NB4 (cell line): Measurements from ENCODE around the gene P2RY2.

Experiments used
- DNase-seq: peaks from one replicate; pipeline ENCODE4 v3.0.0; 2010; ENCODE audit warnings: low read depth
- H3K4me3 ChIP-seq: one replicate; pipeline ENCODE4 v1.5.1; 2011; ENCODE audit warnings: mild to moderate bottlenecking, low read depth, low read length, moderate library complexity
- CTCF ChIP-seq: IDR thresholded peaks from one replicate; pipeline ENCODE4 v1.5.1; 2012; ENCODE audit warnings: low read depth, low read length
- MAX ChIP-seq: IDR thresholded peaks from 2 replicates; pipeline ENCODE4 v1.6.1; 2011; ENCODE audit warnings: low read depth, low read length
- MYC ChIP-seq: IDR thresholded peaks from 2 replicates; pipeline ENCODE4 v1.6.1; 2011; ENCODE audit warnings: low read depth, low read length
- POLR2A ChIP-seq: IDR thresholded peaks from 2 replicates; pipeline ENCODE4 v1.6.1; 2011; ENCODE audit warnings: mild to moderate bottlenecking; ENCODE audit not compliant: insufficient read length; ENCODE audit errors: extremely low read depth

The P2RY2 gene

GRCh38 chr11:73218106-73218829 lies at the start of gene P2RY2:
Gene P2RY2, plus strand, starts transcription at chr11:73218281. Its CDS starts 15,879 bp downstream, at chr11:73234160.
- DNase-seq: peak; percentile 96
- H3K4me3 ChIP-seq: peak within 1 kb of the TSS; percentile 93
- peak; percentile 80 for TF ChIP-seq MAX
- peak; percentile 53 for TF ChIP-seq CTCF
- TF ChIP-seq MYC: peak; percentile 72
- TF ChIP-seq POLR2A: peak; percentile 89

GRCh38 chr11:73168925-73169579 lies 49.0 kb upstream of the P2RY2 start:
- no peak for DNase-seq
- TF ChIP-seq CTCF (no peak), MYC (no peak), POLR2A (no peak), MAX (no peak)
- H3K4me3 ChIP-seq: no peak overlapping the region

GRCh38 chr11:73170140-73170539 lies 47.9 kb upstream of the P2RY2 start:
- TF ChIP-seq POLR2A (no peak), MYC (no peak), MAX (no peak), CTCF (no peak)
- DNase-seq: no peak
- H3K4me3 ChIP-seq: no peak overlapping the region

- TF ChIP-seq MYC (no peak), MAX (no peak), POLR2A (no peak), CTCF (no peak)
- no peak overlapping the region for H3K4me3 ChIP-seq
- no peak for DNase-seq
These were observed 46.5 kb upstream of the P2RY2 start for GRCh38 chr11:73171436-73172161.

GRCh38 chr11:73172992-73173656 lies 45.0 kb upstream of the P2RY2 start:
- H3K4me3 ChIP-seq: no peak overlapping the region
- no peak for DNase-seq
- no peak for TF ChIP-seq MAX
- TF ChIP-seq MYC: no peak
